NCI-H748 treated with DMSO at 0.1 percent for 48 hours (cell line): Measurements from ENCODE around the gene SHBG.
"Not testable (repeated sequence)": the region's sequence is repeated elsewhere in the genome, so short reads cannot be mapped to it uniquely, and the experiment has no call there.

Source experiments
- DNase-seq: peaks from one replicate; lab custom pipeline; 2025; lab: John Stamatoyannopoulos, UW

Gene SHBG

DNA sequence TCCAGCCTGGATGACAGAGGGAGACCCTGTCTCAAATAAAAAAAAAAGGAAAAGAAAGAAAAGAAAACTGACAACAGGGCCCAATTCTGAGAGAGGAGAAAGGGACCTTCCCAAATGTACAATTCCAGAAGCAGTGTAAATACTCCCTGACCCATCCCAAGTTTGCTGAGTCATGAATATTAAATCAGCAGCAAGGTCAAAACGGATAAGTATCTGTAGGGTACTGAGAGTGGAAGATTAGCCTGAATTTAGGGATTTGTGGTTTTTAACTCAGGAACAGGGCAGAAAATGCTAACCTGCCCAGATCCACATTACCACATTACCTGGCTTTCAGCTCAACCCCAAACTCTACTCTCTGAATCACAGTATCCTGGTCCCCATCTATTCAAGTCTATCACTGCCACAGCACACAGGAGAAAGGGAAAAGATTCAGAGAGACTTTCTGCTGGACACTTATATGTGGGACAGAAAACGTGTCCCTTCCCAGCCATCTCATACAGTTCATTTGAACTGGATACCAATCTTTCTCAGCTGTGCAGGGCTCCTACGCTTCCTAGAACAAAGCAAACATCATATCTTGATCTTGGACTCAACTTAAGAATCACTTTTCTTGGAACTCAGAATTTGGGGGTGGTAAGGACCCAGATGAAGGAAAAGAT, 18.2 kb upstream of the SHBG start:
- DNase-seq, result no peak

DNA sequence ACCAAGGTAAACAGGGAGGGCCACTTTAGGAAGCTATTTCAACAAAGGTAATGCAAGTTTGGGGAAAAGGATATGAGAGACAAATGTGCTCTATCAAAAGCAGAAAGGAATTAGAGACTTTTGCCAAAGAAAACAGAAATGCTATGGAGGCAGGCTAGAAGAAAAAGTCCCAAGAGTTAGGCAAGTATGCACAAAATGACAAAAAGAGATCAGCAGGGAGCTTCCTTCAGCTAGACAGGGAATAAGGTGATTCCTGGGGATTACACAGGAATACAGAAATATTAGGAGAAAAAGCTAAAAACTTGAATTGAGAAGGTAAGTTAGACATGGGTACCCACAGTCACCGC, 17.7 kb upstream of the SHBG start:
- DNase-seq, result no peak

DNA sequence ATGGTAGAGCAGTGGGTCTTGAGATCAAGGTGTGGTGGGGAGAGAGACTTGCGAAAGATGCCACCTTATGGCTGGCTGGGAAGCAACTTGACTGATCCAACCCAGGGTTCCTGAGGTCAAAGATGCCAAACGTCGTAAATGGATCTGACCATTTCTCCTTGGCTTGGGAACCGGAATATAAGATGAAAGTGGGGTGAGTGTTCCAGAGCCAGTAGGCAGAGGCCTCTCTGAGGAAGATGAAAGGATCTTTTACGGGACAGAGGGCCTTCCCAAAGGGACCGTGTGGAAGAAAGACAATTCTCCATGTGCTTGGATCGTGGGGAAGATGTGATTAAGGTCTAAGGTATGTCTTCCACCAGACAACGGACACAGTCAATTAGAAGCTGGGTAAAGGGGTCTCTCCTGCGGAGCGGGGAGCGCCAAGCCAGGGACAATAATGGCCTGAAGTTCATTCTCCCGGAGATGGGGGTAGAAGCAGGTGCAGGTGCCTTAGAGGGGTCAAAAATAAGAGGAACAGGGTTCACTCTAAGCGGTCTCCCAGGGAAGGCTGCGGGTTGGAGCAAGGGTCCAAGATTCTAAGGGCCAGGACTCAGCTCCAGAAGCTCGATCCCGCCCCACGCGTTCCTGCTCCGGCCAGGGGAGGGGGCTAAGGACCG, 16.0 kb upstream of the SHBG start:
- DNase-seq, result no peak

- DNase-seq, result peak; percentile 100
Observed at GRCh38 chr17:7614425-7615264, 15.3 kb upstream of the SHBG start, which contains the start of gene FXR2. TSS of gene FXR2 (minus strand) at chr17:7614897. CDS start at chr17:7614532, 365 bp downstream.

- DNase-seq, result no peak
Observed at GRCh38 chr17:7615265-7615747, 14.6 kb upstream of the SHBG start.

DNA sequence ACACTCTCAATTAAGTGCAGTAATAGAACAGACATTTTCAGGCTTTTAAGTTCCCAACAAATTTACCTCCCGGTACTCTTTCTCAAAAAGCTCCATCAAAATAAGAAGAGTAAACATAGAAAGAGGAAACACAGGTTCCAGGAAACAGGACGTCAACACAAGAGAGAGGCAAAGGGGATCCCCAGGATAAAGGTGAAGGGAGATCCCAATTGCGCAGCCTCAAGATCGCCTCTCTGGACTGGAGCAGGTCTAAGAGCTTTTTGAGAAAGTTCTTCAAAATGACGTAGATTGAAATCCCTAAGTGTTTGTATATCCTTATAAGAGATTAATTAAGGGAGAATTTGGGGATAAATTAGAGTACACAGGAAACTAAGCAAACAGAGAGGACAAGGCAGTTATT, 11.3 kb upstream of the SHBG start:
- no peak for DNase-seq

- DNase-seq, result no peak
Observed at GRCh38 chr17:7620835-7621234, 9.1 kb upstream of the SHBG start.

- no peak for DNase-seq
Observed at GRCh38 chr17:7623661-7624060, 6.3 kb upstream of the SHBG start.

DNA sequence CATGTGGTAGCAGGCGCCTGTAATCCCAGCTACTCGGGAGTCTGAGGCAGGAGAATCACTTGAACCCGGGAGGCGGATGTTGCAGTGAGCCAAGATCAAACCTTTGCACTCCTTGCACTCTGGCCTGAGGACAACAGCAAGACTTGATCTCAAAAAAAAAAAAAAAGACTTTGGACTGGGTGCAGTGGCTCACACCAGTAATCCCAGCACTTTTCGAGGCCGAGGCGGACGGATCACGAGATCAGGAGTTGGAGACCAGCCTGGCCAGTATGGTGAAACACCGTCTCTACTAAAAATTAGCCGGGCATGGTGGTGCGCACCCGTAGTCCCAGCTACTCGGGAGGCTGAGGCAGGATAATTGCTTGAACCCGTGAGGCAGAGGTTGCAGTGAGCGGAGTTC, 4.2 kb upstream of the SHBG start:
- DNase-seq, result not testable (repeated sequence)

- no peak for DNase-seq
Observed at GRCh38 chr17:7626307-7626706, 3.6 kb upstream of the SHBG start.

DNA sequence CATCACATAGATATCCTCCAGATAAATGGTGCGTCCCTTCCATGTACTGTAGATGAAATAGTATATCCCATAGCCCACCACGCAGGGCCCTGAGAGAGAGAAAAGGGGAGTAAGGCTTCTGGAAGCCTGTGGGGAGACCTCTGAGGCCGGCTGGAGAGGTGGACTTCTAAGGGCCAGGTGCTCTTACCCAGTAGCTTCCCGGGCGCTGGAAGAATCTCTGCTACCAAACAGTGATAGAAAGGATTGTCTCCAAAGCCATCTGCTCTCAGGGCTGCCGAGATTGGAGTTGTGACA, 3.0 kb upstream of the SHBG start:
- no peak for DNase-seq

DNA sequence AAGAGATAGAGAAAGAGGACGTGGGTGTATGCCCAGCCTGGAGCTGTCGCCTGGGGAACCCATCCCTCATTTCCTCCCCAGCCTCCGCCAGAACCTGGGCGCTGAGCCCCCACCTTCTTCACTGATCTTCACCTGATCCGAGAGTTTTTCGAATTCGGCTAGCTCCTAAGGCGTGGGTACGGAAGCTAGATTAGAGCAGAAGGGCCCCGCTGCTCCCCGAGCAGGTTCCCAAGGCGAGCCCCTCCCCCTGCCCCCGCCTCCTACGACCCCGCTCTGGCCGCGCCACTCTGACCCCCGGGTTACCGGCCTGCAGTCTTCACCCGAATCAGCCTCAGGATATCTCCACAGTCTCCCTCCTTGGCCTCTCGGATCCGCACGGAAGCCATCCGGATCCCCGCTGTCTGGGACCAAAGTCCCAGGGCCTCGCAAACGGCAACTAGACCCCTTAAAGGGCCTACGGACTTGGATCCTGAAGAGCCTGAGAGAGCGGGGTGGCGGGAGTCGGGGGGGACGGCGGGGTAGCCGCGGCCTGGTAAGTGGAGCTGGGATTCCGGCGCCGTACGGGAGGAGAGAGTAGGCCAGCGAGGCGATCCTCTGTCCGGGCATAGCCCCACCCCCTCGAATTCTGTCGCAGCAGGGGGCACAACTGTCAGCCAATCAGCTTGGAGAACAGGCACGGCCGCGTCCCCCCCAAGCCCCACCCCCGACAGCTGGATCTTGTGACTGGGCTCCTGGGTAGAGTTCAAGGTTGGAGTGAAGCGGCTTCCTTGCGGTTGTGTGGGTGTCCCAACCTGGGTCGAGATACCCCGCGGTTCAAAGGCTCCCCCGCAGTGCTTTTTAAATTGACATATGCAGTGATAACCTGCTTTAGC, 2.4 kb upstream of the SHBG start, which contains the start of gene SAT2:
TSS of gene SAT2 (minus strand) at position 572 of the 872 bp plus-strand sequence. CDS start at position 386, 186 bp downstream.
- DNase-seq, result peak; percentile 95

DNA sequence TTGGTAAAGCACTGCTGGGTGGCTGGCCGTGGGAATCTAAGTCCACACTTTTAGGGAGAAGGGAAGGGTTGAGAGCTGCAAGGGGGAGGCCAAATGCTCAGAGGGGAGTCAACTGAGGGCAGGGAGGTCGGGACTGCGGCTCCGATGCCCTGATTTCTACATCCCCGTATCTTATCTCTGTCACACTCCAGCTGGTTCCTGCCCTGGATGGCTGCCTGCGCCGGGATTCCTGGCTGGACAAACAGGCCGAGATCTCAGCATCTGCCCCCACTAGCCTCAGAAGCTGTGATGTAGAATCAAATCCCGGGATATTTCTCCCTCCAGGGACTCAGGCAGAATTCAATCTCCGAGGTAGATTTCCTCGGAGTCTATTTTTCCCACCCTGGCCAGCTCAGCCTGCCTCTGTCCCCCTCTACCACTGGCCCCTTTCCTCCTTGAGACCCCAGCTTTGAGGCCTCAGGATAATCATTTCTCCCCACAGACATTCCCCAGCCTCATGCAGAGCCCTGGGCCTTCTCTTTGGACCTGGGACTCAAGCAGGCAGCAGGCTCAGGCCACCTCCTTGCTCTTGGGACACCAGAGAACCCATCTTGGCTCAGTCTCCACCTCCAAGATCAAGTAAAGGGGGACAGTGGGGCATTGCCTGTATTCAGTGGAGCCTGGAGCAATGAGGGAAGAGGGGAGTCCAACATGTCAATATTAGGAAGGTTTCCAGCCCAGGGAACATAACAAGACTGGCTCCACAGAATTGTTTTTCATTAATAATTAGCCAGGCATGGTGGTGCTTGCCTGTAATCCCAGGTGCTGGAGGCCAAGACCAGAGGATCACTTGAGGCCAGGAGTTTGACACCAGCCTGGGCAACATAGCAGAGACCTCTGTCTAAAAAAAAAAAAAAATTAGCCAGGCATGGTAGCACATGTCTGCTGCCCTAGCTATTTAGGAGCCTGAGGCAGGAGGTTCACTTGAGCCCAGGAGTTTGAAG, 1.8 kb downstream of the SHBG start:
- no peak for DNase-seq

GRCh38 chr17:7632492-7632894, 2.6 kb downstream of the SHBG start:
- peak; percentile 16 for DNase-seq

GRCh38 chr17:7633093-7633492, 3.2 kb downstream of the SHBG start:
- DNase-seq, result no peak

DNA sequence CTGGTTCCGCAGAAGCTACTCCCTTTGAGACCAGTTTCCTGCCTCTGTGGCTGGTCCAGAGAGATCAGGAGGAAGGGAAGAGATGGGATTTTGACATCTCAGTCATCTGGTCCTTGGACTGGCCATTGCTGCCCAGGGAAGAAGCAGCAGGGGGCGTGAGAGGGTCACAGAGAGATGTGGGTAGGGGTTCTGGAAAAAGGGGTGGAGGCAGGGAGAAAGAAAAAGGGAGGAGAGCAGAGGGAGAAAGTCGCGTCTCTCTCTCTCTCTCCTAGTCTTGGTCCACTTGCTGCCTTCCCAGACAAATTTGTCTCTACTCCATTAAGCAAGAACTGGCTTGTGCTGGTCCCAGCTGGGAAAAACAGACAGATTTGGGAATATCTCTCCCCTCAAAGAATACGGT, 4.4 kb downstream of the SHBG start:
- DNase-seq, result no peak

GRCh38 chr17:7636163-7636562, 6.2 kb downstream of the SHBG start:
- DNase-seq, result no peak

- DNase-seq, result no peak
Observed at GRCh38 chr17:7640783-7641182, 10.8 kb downstream of the SHBG start.

GRCh38 chr17:7641635-7642034, 11.7 kb downstream of the SHBG start:
- DNase-seq, result not testable (repeated sequence)

GRCh38 chr17:7644775-7645174, 14.8 kb downstream of the SHBG start:
- no peak for DNase-seq

DNA sequence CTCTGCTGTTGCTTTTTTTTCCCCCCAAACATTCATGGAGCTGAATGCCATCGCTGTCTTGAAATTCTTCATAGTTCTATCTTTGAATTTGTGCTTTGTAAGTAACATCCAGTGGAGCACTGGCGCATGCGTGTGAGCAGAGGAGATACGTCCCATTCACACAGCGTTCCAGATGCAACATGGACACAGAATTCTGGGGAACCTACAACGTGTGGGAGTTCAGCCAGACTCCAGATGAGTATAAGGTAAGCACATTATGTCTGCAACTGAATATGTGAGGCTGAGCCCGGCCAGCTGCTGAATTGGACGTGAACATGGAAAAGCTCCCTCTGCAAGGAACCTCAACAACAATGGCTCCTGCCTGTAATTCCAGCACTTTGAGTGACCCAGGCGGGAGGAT, 16.5 kb downstream of the SHBG start:
- DNase-seq, result no peak
